ENCODE results near the gene TCEAL9.
A peak's percentile ranks its signal among the peaks of the same experiment; 100 is the strongest.
"Not testable (repeated sequence)": the region's sequence is repeated elsewhere in the genome, so short reads cannot be mapped to it uniquely, and the experiment has no call there.

TCEAL9 gene

DNA sequence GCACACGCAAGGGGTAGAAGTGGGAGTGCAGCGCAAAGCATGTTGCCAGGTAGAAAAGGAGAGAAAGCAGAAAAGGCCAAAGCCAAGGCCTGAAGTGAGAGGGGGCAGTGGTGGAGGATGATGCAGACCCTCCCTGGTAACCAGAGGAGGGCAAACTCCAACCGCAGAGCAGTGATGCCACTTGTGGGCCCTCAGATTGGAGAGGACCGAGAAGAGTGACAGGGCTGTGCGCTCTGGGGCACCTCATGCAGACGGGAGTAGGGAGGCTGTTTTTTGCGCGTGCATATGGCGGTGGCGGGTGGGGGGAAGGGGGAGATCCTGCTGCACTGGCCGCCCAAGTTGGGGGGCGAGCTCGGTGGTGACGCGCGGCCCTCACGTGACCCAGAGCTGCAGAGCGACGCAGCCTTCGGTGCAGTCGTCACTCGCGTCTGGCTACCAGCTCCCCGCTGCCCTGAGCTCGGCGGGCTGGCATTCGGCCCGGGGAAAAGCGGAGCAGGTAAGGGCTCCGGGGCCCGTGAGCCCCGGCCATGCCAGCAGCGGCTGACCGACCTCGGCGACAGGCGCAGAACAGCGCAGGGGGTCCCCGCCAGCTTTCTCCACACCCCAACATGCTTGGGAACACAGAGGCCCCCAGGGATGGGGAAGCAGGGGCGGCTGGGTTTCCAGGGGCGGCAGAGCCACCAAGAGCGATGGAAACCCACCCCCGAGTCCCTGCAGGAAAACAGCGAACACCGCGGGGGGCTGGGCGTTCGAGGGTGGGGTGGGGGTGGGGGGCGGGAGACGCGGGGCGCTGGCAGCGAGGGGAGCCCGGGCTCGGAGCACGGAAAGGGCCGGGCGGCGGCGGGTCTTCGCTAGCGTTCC, 20.0 kb downstream of the TCEAL9 start, which contains the start of gene BEX3:
Gene BEX3 (plus strand): TSS at position 421 of the 861 bp plus-strand sequence. CDS start 984 bp downstream, outside the sequence.
- DNase-seq, result no peak

DNA sequence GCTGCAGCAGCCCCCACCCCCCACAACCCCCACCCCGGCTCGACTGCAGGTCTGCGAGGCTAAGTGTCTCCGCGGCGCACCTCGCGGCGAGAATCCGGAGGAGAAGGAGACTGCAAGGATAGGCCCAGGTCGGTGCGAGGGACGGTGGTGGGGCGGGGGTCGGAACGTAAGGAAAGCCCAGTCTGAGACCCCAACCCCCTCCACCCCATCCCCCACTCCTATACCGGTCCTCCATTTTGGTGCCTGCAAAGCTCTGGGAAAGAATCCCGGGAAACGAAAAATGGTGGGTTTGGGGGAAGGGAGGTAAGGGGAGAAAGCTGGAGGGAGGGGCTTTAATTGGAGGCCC, 20.6 kb downstream of the TCEAL9 start:
- DNase-seq, result no peak

DNA sequence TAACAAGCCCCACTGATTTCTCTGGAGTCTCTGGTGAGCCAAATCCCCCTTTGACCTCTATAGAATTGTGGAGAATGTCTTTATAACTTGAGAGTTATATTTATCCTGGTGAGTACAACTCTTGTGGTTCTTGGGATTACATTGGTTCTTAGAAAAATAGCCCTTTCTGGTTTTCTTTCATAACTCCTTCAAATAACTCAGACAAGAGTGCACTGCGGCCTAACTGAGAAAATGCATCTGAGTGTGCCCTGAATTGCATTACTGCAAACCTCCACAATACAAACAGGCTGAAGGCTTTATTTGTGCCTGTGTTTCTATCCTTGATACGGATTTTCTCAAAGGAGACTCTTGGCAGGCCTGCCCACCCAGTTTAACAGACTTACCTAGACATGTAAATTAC, 22.7 kb downstream of the TCEAL9 start:
- no peak for DNase-seq

- DNase-seq, result no peak
Observed at GRCh38 chrX:103382877-103383276, 26.6 kb downstream of the TCEAL9 start.

- DNase-seq, result no peak
Observed at GRCh38 chrX:103384672-103385071, 28.4 kb downstream of the TCEAL9 start.

- not testable (repeated sequence) for DNase-seq
Observed at GRCh38 chrX:103385283-103385830, 29.1 kb downstream of the TCEAL9 start.

GRCh38 chrX:103386332-103386731, 30.0 kb downstream of the TCEAL9 start:
- no peak for DNase-seq

DNA sequence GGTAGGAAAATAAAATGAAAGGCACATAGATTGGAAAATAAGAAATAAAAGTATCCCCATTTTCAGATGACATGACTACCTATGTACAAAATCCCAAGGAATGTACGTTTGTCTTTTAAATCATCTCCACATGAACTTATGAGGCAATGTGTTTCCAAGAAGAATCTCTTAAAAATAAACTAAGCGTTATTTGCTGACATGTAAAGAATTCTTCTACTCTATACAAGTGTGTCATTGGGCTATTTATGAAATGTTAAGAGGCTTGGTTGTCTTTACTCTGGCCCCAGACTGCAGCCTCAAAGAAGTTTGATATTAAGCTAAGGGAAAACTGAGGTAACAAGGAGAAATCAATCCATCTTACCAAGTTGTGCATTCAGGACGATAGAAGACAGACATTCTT, 37.2 kb downstream of the TCEAL9 start:
- no peak for DNase-seq

- DNase-seq, result no peak
Observed at GRCh38 chrX:103396186-103396585, 39.9 kb downstream of the TCEAL9 start.

- DNase-seq, result no peak
Observed at GRCh38 chrX:103396660-103397059, 40.4 kb downstream of the TCEAL9 start.

- DNase-seq, result no peak
Observed at GRCh38 chrX:103397707-103398106, 41.4 kb downstream of the TCEAL9 start.

- no peak for DNase-seq
Observed at GRCh38 chrX:103398421-103398864, 42.1 kb downstream of the TCEAL9 start.

GRCh38 chrX:103399744-103400143, 43.4 kb downstream of the TCEAL9 start:
- DNase-seq, result no peak

GRCh38 chrX:103400931-103401330, 44.6 kb downstream of the TCEAL9 start:
- DNase-seq, result no peak

- peak; percentile 4 for DNase-seq
Observed at GRCh38 chrX:103404231-103405008, 48.1 kb downstream of the TCEAL9 start.

GRCh38 chrX:103405009-103405333, 48.7 kb downstream of the TCEAL9 start:
- DNase-seq, result no peak

GRCh38 chrX:103406256-103406655, 50.0 kb downstream of the TCEAL9 start:
- DNase-seq, result no peak

DNA sequence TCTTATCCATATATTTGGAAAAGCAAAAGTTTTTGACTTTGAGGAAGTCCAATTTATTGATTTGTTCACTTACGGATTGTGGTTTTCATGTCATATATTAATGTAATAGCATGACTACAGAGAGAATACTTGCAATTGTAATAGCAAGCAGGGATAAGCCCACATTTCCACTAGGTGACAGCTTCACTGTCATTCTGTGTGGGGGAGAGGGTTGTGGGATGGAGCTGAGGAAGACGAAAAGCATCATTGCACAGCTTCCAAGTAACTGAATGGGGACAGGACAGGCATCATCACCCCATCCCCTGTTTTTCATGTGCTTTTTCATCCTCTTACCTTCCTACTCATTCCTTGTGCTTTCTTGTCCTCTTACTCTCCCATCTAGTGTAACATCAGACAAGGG, 51.5 kb downstream of the TCEAL9 start:
- DNase-seq, result no peak
